Measurements from ENCODE around the gene DDX59.

DNA sequence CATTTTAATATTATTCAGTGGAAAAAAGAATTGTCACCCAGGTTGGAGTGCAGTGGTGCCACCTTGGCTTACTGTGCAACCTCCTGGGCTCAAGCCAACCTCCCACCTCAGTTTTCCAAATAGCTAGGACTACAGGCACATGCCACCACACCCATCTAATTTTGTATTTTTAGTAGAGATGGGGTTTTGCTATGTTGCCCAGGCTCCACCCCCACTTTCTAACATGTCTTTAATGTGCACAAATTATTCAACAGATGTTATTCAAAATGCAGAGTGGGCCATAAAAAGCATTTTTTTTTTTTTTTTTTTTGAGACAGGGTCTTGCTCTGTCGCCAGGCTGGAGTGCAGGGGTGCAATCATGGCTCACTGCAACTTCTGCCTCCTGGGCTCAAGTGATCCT lies 17.3 kb downstream of the DDX59 start:
- TF ChIP-seq TAF1 (IDR thresholded peaks at IDR 0.05; ENCODE audit: low read depth) (no peak), EP300 (IDR thresholded peaks at IDR 0.05; ENCODE audit: borderline replicate concordance) (no peak)
- TF ChIP-seq, protein P1, sequence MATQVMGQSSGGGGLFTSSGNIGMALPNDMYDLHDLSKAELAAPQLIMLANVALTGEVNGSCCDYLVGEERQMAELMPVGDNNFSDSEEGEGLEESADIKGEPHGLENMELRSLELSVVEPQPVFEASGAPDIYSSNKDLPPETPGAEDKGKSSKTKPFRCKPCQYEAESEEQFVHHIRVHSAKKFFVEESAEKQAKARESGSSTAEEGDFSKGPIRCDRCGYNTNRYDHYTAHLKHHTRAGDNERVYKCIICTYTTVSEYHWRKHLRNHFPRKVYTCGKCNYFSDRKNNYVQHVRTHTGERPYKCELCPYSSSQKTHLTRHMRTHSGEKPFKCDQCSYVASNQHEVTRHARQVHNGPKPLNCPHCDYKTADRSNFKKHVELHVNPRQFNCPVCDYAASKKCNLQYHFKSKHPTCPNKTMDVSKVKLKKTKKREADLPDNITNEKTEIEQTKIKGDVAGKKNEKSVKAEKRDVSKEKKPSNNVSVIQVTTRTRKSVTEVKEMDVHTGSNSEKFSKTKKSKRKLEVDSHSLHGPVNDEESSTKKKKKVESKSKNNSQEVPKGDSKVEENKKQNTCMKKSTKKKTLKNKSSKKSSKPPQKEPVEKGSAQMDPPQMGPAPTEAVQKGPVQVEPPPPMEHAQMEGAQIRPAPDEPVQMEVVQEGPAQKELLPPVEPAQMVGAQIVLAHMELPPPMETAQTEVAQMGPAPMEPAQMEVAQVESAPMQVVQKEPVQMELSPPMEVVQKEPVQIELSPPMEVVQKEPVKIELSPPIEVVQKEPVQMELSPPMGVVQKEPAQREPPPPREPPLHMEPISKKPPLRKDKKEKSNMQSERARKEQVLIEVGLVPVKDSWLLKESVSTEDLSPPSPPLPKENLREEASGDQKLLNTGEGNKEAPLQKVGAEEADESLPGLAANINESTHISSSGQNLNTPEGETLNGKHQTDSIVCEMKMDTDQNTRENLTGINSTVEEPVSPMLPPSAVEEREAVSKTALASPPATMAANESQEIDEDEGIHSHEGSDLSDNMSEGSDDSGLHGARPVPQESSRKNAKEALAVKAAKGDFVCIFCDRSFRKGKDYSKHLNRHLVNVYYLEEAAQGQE (IDR thresholded peaks at IDR 0.05; ENCODE audit: low read depth) = no peak
- TF ChIP-seq, protein P2, sequence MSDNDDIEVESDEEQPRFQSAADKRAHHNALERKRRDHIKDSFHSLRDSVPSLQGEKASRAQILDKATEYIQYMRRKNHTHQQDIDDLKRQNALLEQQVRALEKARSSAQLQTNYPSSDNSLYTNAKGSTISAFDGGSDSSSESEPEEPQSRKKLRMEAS (IDR thresholded peaks at IDR 0.05) = no peak
